GM19452 (cell line): Measurements from ENCODE around the gene PPP1R3A.
"Not testable (repeated sequence)": the region's sequence is repeated elsewhere in the genome, so short reads cannot be mapped to it uniquely, and the experiment has no call there.

Experiments
- ATAC-seq: cut with Tn5 transposase; IDR thresholded peaks from one replicate; pipeline ENCODE4 v1.9.1; 2021; ENCODE audit not compliant: unreplicated experiment

The PPP1R3A gene

GRCh38 chr7:113918946-113919345, at the start of gene PPP1R3A:
TSS of gene PPP1R3A (minus strand) at chr7:113919009. CDS start at chr7:113918996, 13 bp downstream.
- no peak for ATAC-seq

- no peak for ATAC-seq
Observed at GRCh38 chr7:113963356-113963755, 44.5 kb upstream of the PPP1R3A start.

- ATAC-seq: no peak
Observed at GRCh38 chr7:113959910-113960309, 41.1 kb upstream of the PPP1R3A start.

- no peak for ATAC-seq
Observed at GRCh38 chr7:113955157-113955556, 36.3 kb upstream of the PPP1R3A start.

GRCh38 chr7:113953553-113953952, 34.7 kb upstream of the PPP1R3A start:
- ATAC-seq: no peak

GRCh38 chr7:113945018-113945938, 26.5 kb upstream of the PPP1R3A start:
- ATAC-seq: no peak

GRCh38 chr7:113936982-113937381, 18.2 kb upstream of the PPP1R3A start:
- no peak for ATAC-seq

GRCh38 chr7:113936535-113936934, 17.7 kb upstream of the PPP1R3A start:
- ATAC-seq: no peak

- ATAC-seq: not testable (repeated sequence)
Observed at GRCh38 chr7:113929389-113929788, 10.6 kb upstream of the PPP1R3A start.

GRCh38 chr7:113928112-113928511, 9.3 kb upstream of the PPP1R3A start:
- no peak for ATAC-seq

GRCh38 chr7:113922049-113922448, 3.2 kb upstream of the PPP1R3A start:
- no peak for ATAC-seq

- no peak for ATAC-seq
Observed at GRCh38 chr7:113921363-113921762, 2.6 kb upstream of the PPP1R3A start.

GRCh38 chr7:113917840-113918239, 969 bp downstream of the PPP1R3A start:
- no peak for ATAC-seq

- ATAC-seq: no peak
Observed at GRCh38 chr7:113915956-113916355, 2.9 kb downstream of the PPP1R3A start.

- ATAC-seq: no peak
Observed at GRCh38 chr7:113912876-113913275, 5.9 kb downstream of the PPP1R3A start.

- ATAC-seq: no peak
Observed at GRCh38 chr7:113907617-113908016, 11.2 kb downstream of the PPP1R3A start.

GRCh38 chr7:113904521-113904920, 14.3 kb downstream of the PPP1R3A start:
- no peak for ATAC-seq

GRCh38 chr7:113892818-113893217, 26.0 kb downstream of the PPP1R3A start:
- no peak for ATAC-seq

GRCh38 chr7:113891828-113892227, 27.0 kb downstream of the PPP1R3A start:
- no peak for ATAC-seq

- ATAC-seq: no peak
Observed at GRCh38 chr7:113891031-113891350, 27.8 kb downstream of the PPP1R3A start.

GRCh38 chr7:113890331-113891030, 28.3 kb downstream of the PPP1R3A start:
- no peak for ATAC-seq

GRCh38 chr7:113883096-113883495, 35.7 kb downstream of the PPP1R3A start:
- no peak for ATAC-seq
